DOHH2 (cell line): ENCODE measurements around the gene ZBTB16.

Source experiments
- H3F3A ChIP-seq: fragments of 200-600 bp; sonication (generic), shearing (Covaris generic); 2 replicates; pipeline ENCODE4 v1.6.0; 2016; ENCODE audit warnings: antibody characterized with exemption, mild to moderate bottlenecking; ENCODE audit not compliant: control insufficient read depth, insufficient read depth
- H3K27ac ChIP-seq: fragments of 200-600 bp; sonication (generic); 2 replicates; pipeline ENCODE4 v1.5.1; 2014; ENCODE audit warnings: low read depth, mild to moderate bottlenecking, low read length, moderate library complexity
- H3K27me3 ChIP-seq: fragments of 200-600 bp; sonication (generic); 2 replicates; pipeline ENCODE4 v1.6.1; 2014; ENCODE audit warnings: mild to moderate bottlenecking, low read length, mixed read lengths; ENCODE audit not compliant: control insufficient read depth
- H3K36me3 ChIP-seq: fragments of 200-600 bp; sonication (generic); 2 replicates; pipeline ENCODE4 v1.6.1; 2014; ENCODE audit warnings: mild to moderate bottlenecking, low read length, moderate library complexity, mixed read lengths; ENCODE audit not compliant: control insufficient read depth
- H3K4me1 ChIP-seq: fragments of 200-600 bp; sonication (generic); 2 replicates; pipeline ENCODE4 v1.6.1; 2014; ENCODE audit warnings: mild to moderate bottlenecking, low read length, mixed read lengths; ENCODE audit not compliant: control insufficient read depth
- H3K4me2 ChIP-seq: fragments of 200-600 bp; sonication (generic); 2 replicates; pipeline ENCODE4 v1.6.0; 2014; ENCODE audit warnings: mild to moderate bottlenecking, low read length, moderate library complexity
- H3K4me3 ChIP-seq: fragments of 200-600 bp; sonication (generic); 2 replicates; pipeline ENCODE4 v1.5.1; 2014; ENCODE audit warnings: mild to moderate bottlenecking, low read length, mixed read lengths
- H3K79me2 ChIP-seq: fragments of 200-600 bp; sonication (generic); 2 replicates; pipeline ENCODE4 v1.6.1; 2014; ENCODE audit warnings: mild to moderate bottlenecking, low read length, mixed read lengths; ENCODE audit not compliant: control insufficient read depth
- H3K9me2 ChIP-seq: fragments of 200-600 bp; sonication (generic); replicated peaks from 2 replicates; pipeline ENCODE4 v1.6.1; 2014; ENCODE audit warnings: mild to moderate bottlenecking, low read length, mixed read lengths; ENCODE audit not compliant: control insufficient read depth
- H3K9me3 ChIP-seq: fragments of 200-600 bp; sonication (generic); 2 replicates; pipeline ENCODE4 v1.6.1; 2014; ENCODE audit warnings: antibody characterized with exemption, low read length, mixed read lengths; ENCODE audit not compliant: control insufficient read depth, insufficient read depth
- H4K20me1 ChIP-seq: fragments of 200-600 bp; sonication (generic); 2 replicates; pipeline ENCODE4 v1.6.0; 2014; ENCODE audit warnings: low read depth, mild to moderate bottlenecking, antibody characterized with exemption, low read length, moderate library complexity; ENCODE audit not compliant: control insufficient read depth, insufficient read depth
- CTCF ChIP-seq: fragments of 200-600 bp; sonication (generic); IDR thresholded peaks from one replicate; pipeline ENCODE4 v1.5.1; 2014; ENCODE audit warnings: antibody characterized with exemption, mild to moderate bottlenecking, low read depth, low read length; ENCODE audit not compliant: poor library complexity, severe bottlenecking
- EZH2phosphoT487 ChIP-seq: fragments of 200-600 bp; sonication (generic); IDR thresholded peaks from 2 replicates; pipeline ENCODE4 v1.6.1; 2017; ENCODE audit warnings: borderline replicate concordance, mild to moderate bottlenecking, antibody characterized with exemption, low read length, moderate library complexity, mixed read lengths

ZBTB16 gene

GRCh38 chr11:114054806-114055205, 4.7 kb upstream of the ZBTB16 start:
- H3F3A ChIP-seq = no peaks in the 10 kb centered on the region
- no peak overlapping the region for H3K27ac ChIP-seq
- H3K36me3 ChIP-seq = no peaks in the 10 kb centered on the region
- H4K20me1 ChIP-seq = no peaks in the 10 kb centered on the region
- H3K27me3 ChIP-seq = peaks cover 32% of the 10 kb centered on the region
- no peaks in the 10 kb centered on the region for H3K9me2 ChIP-seq
- no peaks in the 10 kb centered on the region for H3K4me1 ChIP-seq
- TF ChIP-seq CTCF (no peak), EZH2phosphoT487 (no peak)
- H3K79me2 ChIP-seq = no peaks in the 10 kb centered on the region
- H3K4me2 ChIP-seq = no peak overlapping the region
- H3K4me3 ChIP-seq = no peak overlapping the region
- H3K9me3 ChIP-seq = no peaks in the 10 kb centered on the region

- no peaks in the 10 kb centered on the region for H3K36me3 ChIP-seq
- no peaks in the 10 kb centered on the region for H4K20me1 ChIP-seq
- no peaks in the 10 kb centered on the region for H3F3A ChIP-seq
- no peak overlapping the region for H3K4me2 ChIP-seq
- peaks cover 46% of the 10 kb centered on the region for H3K27me3 ChIP-seq
- no peak overlapping the region for H3K27ac ChIP-seq
- H3K4me3 ChIP-seq = no peak overlapping the region
- H3K4me1 ChIP-seq = no peaks in the 10 kb centered on the region
- no peaks in the 10 kb centered on the region for H3K79me2 ChIP-seq
- no peaks in the 10 kb centered on the region for H3K9me3 ChIP-seq
- no peaks in the 10 kb centered on the region for H3K9me2 ChIP-seq
- TF ChIP-seq CTCF (no peak), EZH2phosphoT487 (no peak)
These were observed 3.1 kb upstream of the ZBTB16 start for GRCh38 chr11:114056409-114056808.

GRCh38 chr11:114057147-114057546, 2.4 kb upstream of the ZBTB16 start:
- Histone ChIP-seq H3K4me2 (no peak overlapping the region), H3K27me3 (peaks cover 51% of the 10 kb centered on the region), H3F3A (no peaks in the 10 kb centered on the region), H3K4me3 (no peak overlapping the region), H4K20me1 (no peaks in the 10 kb centered on the region), H3K9me2 (no peaks in the 10 kb centered on the region), H3K4me1 (no peaks in the 10 kb centered on the region), H3K27ac (no peak overlapping the region), H3K36me3 (no peaks in the 10 kb centered on the region), H3K9me3 (no peaks in the 10 kb centered on the region), H3K79me2 (no peaks in the 10 kb centered on the region)
- no peak for TF ChIP-seq CTCF
- TF ChIP-seq EZH2phosphoT487 = no peak

- H4K20me1 ChIP-seq = no peaks in the 10 kb centered on the region
- H3K79me2 ChIP-seq = no peaks in the 10 kb centered on the region
- no peaks in the 10 kb centered on the region for H3K9me2 ChIP-seq
- H3K4me3 ChIP-seq = no peak overlapping the region
- peaks cover 54% of the 10 kb centered on the region for H3K27me3 ChIP-seq
- no peaks in the 10 kb centered on the region for H3K9me3 ChIP-seq
- H3K27ac ChIP-seq = no peak overlapping the region
- H3K4me1 ChIP-seq = no peaks in the 10 kb centered on the region
- no peak overlapping the region for H3K4me2 ChIP-seq
- TF ChIP-seq EZH2phosphoT487 (no peak), CTCF (no peak)
- H3K36me3 ChIP-seq = no peaks in the 10 kb centered on the region
- H3F3A ChIP-seq = no peaks in the 10 kb centered on the region
These were observed 1.9 kb upstream of the ZBTB16 start for GRCh38 chr11:114057605-114058004.
